Stomach (tissue), 9 donors: ENCODE data around the gene EVPLL. TPM values are rescaled to one million over a fixed set of nuclear protein-coding genes. Genes with fewer than 3 reads are reported as not detected.
"Not testable (repeated sequence)": the region's sequence is repeated elsewhere in the genome, so short reads cannot be mapped to it uniquely, and the experiment has no call there.

Source experiments
- DNase-seq, 2 donors: peaks; one replicate each; pipeline versions ENCODE4 v3.0.0 to v3.0.0-alpha.2; 2013 to 2019
- H3K27ac ChIP-seq, 5 donors: fragments of 200-600 bp in 4 of 5; sonication (generic) in 4 of 5; one replicate each; pipeline ENCODE4 v1.5.1; 2013 to 2019; ENCODE audit warnings: mild to moderate bottlenecking in 1 of 5, moderate library complexity in 1 of 5
- H3K27me3 ChIP-seq, 3 donors: fragments of 200-600 bp; sonication (generic); one replicate each; pipeline ENCODE4 v1.5.1; 2017 to 2019; ENCODE audit warnings: mixed run types in 1 of 3
- H3K36me3 ChIP-seq, 4 donors: fragments of 200-600 bp; sonication (generic); 1 replicate in 3 of 4; 2 replicates in 1 of 4; pipeline ENCODE4 v1.5.1; 2016 to 2019
- H3K4me1 ChIP-seq, 4 donors: fragments of 200-600 bp; sonication (generic); one replicate each; pipeline ENCODE4 v1.5.1; 2016 to 2019
- H3K4me3 ChIP-seq, 4 donors: fragments of 200-600 bp; sonication (generic) in 3 of 4; one replicate each; pipeline ENCODE4 v1.5.1; 2016 to 2019; ENCODE audit warnings: mild to moderate bottlenecking in 1 of 4
- H3K9me3 ChIP-seq, 4 donors: fragments of 200-600 bp; sonication (generic); one replicate each; pipeline ENCODE4 v1.5.1; 2016 to 2019
- EP300 ChIP-seq: sonication (generic); formaldehyde crosslinking; IDR thresholded peaks from one replicate; pipeline ENCODE4 v1.6.1; 2017; ENCODE audit warnings: antibody characterized with exemption
- POLR2A ChIP-seq, 4 donors: fragments of 450-650 bp; IDR thresholded peaks; one replicate each; pipeline ENCODE4 v1.6.1; 2016; ENCODE audit warnings: antibody characterized with exemption in 4 of 4, control low read depth in 2 of 4, mild to moderate bottlenecking in 1 of 4, moderate library complexity in 1 of 4
- POLR2AphosphoS5 ChIP-seq, 3 donors: sonication (generic); formaldehyde crosslinking; IDR thresholded peaks; one replicate each; pipeline ENCODE4 v1.6.1; 2016; ENCODE audit warnings: antibody characterized with exemption in 3 of 3
- WGBS, 5 donors: extraction: QIAGEN DNeasy Blood & Tissue Kit in 3 of 5; methylation state at CpG; one replicate each; pipeline versions ENCODE4 v1.1.5 to v1.1.7; 2013 to 2018; 5-methylcytosine and 5-hydroxymethylcytosine counted together
- intact Hi-C: fragments of 100-400 bp; cut with DNase I; formaldehyde crosslinking; loops from one replicate; pipeline ENCODE4 v1.15.1; 2023; ENCODE audit warnings: low total_unique reads
- polyA plus RNA-seq, 3 donors: library from polyadenylated mRNA; stranded (reverse); fragments of 200-250 nt; gene quantifications; one replicate each; pipeline ENCODE4 v1.2.3, GENCODE V29; 2013
- total RNA-seq, 5 donors: library from RNA; depleted of rRNA; stranded (reverse); fragments of >200 nt; gene quantifications; one replicate each; pipeline versions ENCODE4 v1.1.0 to v1.2.3, GENCODE V29; 2014 to 2016
- TF ChIP-seq, protein P1 (sequence below), 7 experiments: fragments of 450-650 bp in 4 of 7; fragments of 200-600 bp in 3 of 7; sonication (generic) in 3 of 7; IDR thresholded peaks; one replicate each; pipeline ENCODE4 v1.5.1; 2016 to 2019; ENCODE audit warnings: antibody characterized with exemption in 7 of 7, control low read depth in 2 of 7, mild to moderate bottlenecking in 1 of 7
- donor health status: healthy with polysubstance abuse.
- donor health status: Bipolar disorder and iron deficiency.
- donor health status: healthy.

Gene EVPLL
- total and polyA plus RNA-seq, 8 donors = 0.29 to 8.9 (median 0.45) TPM; not detected in 3

DNA sequence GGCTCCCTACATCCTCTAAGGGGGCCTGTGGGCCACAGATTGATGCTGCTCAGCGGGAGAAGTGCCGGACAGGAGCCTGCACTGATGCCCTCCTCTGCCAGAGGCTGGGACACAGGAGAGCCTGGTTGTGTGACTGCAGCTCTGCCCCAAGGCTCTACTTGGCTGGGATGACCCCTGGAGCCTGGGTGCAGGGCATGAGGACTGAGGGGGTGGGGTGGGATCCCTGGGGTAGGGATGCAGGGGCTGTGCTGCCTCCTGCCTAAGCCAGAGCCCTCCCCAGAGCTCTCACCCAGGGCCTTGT, 577 bp downstream of the EVPLL start:
- no peak overlapping the region for H3K4me3 ChIP-seq
- intact Hi-C loops = no loop called here

GRCh38 chr17:18378614-18379013, 1.0 kb downstream of the EVPLL start:
- intact Hi-C loops, H3K4me3 ChIP-seq, H3K27ac ChIP-seq, H3K9me3 ChIP-seq, DNase-seq, H3K36me3 ChIP-seq: not testable (repeated sequence)
- Histone ChIP-seq H3K4me1 (peaks cover 0 to 18% (median 13%) of the 10 kb centered on the region in 4 donors), H3K27me3 (peaks cover 0 to 44% (median 13%) of the 10 kb centered on the region in 3 donors)
- WGBS, 5 donors = 87 to 93% (median 90%) methylated on average over 5 of the region's 5 CpGs

More for the DNA sequence above, 577 bp downstream of the EVPLL start:
- Histone ChIP-seq H3K27me3 (peaks cover 0 to 40% (median 11%) of the 10 kb centered on the region in 3 donors), H3K4me1 (peaks cover 0 to 18% (median 12%) of the 10 kb centered on the region in 4 donors), H3K9me3 (peaks cover 0 to 3% (median 1%) of the 10 kb centered on the region in 4 donors), H3K36me3 (no peaks in the 10 kb centered on the region), H3K27ac (peak overlapping the region; percentile 63 to 83 (median 74))
- WGBS, 5 donors = 57 to 83% (median 58%) methylated on average over 2 of the region's 2 CpGs; no CpG with 5 or more reads in 2 of the 5 donors
- TF ChIP-seq POLR2A (IDR thresholded peaks at IDR 0.05) (no peak), POLR2AphosphoS5 (IDR thresholded peaks at IDR 0.05) (no peak), EP300 (no peak)
- TF ChIP-seq, protein P1, sequence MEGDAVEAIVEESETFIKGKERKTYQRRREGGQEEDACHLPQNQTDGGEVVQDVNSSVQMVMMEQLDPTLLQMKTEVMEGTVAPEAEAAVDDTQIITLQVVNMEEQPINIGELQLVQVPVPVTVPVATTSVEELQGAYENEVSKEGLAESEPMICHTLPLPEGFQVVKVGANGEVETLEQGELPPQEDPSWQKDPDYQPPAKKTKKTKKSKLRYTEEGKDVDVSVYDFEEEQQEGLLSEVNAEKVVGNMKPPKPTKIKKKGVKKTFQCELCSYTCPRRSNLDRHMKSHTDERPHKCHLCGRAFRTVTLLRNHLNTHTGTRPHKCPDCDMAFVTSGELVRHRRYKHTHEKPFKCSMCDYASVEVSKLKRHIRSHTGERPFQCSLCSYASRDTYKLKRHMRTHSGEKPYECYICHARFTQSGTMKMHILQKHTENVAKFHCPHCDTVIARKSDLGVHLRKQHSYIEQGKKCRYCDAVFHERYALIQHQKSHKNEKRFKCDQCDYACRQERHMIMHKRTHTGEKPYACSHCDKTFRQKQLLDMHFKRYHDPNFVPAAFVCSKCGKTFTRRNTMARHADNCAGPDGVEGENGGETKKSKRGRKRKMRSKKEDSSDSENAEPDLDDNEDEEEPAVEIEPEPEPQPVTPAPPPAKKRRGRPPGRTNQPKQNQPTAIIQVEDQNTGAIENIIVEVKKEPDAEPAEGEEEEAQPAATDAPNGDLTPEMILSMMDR (IDR thresholded peaks at IDR 0.05) = no peak
- no peak for DNase-seq

- intact Hi-C loops = no loop called here
- WGBS, 5 donors = 78 to 86% (median 81%) methylated on average over 16 of the region's 16 CpGs
Observed at GRCh38 chr17:18379246-18380146, 1.9 kb downstream of the EVPLL start.

GRCh38 chr17:18380471-18381157, 3.0 kb downstream of the EVPLL start:
- WGBS, 5 donors = 56 to 84% (median 66%) methylated on average over 7 to 15 of the region's 15 CpGs
- Histone ChIP-seq H3K4me3 (no peak overlapping the region), H3K9me3 (no peaks in the 10 kb centered on the region), H3K4me1 (peaks cover 0 to 18% (median 13%) of the 10 kb centered on the region in 4 donors), H3K27ac (no peak overlapping the region), H3K27me3 (peaks cover 0 to 52% (median 13%) of the 10 kb centered on the region in 3 donors), H3K36me3 (no peaks in the 10 kb centered on the region)
- DNase-seq = peak in 1 of 2 donors; percentile 40
- intact Hi-C loops = no loop called here
- TF ChIP-seq POLR2AphosphoS5 (IDR thresholded peaks at IDR 0.05) = no peak
- no peak for TF ChIP-seq EP300
- TF ChIP-seq, protein P1 (IDR thresholded peaks at IDR 0.05) = no peak
- no peak for TF ChIP-seq POLR2A (IDR thresholded peaks at IDR 0.05)

More at GRCh38 chr17:18379246-18380146, 1.9 kb downstream of the EVPLL start:
- DNase-seq = peak in 1 of 2 donors; percentile 24
- Histone ChIP-seq H3K4me3 (no peak overlapping the region), H3K27me3 (peaks cover 0 to 52% (median 13%) of the 10 kb centered on the region in 3 donors), H3K27ac (no peak overlapping the region), H3K4me1 (peaks cover 0 to 18% (median 13%) of the 10 kb centered on the region in 4 donors), H3K36me3 (no peaks in the 10 kb centered on the region), H3K9me3 (peaks cover 0 to 3% (median 1%) of the 10 kb centered on the region in 4 donors)
- TF ChIP-seq, protein P1 (IDR thresholded peaks at IDR 0.05) = no peak
- no peak for TF ChIP-seq POLR2AphosphoS5 (IDR thresholded peaks at IDR 0.05)
- TF ChIP-seq POLR2A (IDR thresholded peaks at IDR 0.05) = no peak
- TF ChIP-seq EP300 = no peak
